Posterior cingulate gyrus (tissue), 11 donors: ENCODE results near the gene NHEJ1.

ENCODE experiments used
- DNase-seq, 10 donors: peaks; one replicate each; pipeline versions ENCODE4 v3.0.0 to v3.0.0-alpha.2; 2020 to 2021; ENCODE audit warnings: mixed read lengths in 3 of 10
- intact Hi-C: fragments of 100-400 bp; cut with DNase I; formaldehyde crosslinking; loops from one replicate; pipeline ENCODE4 v1.15.1; 2023

The NHEJ1 gene

GRCh38 chr2:219104107-219105035 is 56.2 kb downstream of the NHEJ1 start:
- intact Hi-C loops, result no loop called here
- no peak for DNase-seq

GRCh38 chr2:219099329-219099728 is 61.3 kb downstream of the NHEJ1 start:
- intact Hi-C loops, result no loop called here

GRCh38 chr2:219095406-219095935 is 65.1 kb downstream of the NHEJ1 start:
- intact Hi-C loops, result no loop called here
- DNase-seq, result no peak

More at GRCh38 chr2:219099329-219099728, 61.3 kb downstream of the NHEJ1 start:
- no peak for DNase-seq

- intact Hi-C loops, result no loop called here
These were observed 66.4 kb downstream of the NHEJ1 start for GRCh38 chr2:219094171-219094570.

GRCh38 chr2:219090436-219091299 is 69.9 kb downstream of the NHEJ1 start:
- DNase-seq, result no peak
- intact Hi-C loops, result loop anchor here (2.0 kb wide), 1 partner anchor 16 kb away; no protein-coding TSS in a partner anchor

More at GRCh38 chr2:219094171-219094570, 66.4 kb downstream of the NHEJ1 start:
- no peak for DNase-seq

- no peak for DNase-seq
- intact Hi-C loops, result no loop called here
These were observed 71.3 kb downstream of the NHEJ1 start for GRCh38 chr2:219089330-219089729.

GRCh38 chr2:219087848-219088247 is 72.8 kb downstream of the NHEJ1 start:
- DNase-seq, result no peak
- intact Hi-C loops, result no loop called here

GRCh38 chr2:219087361-219087760 is 73.3 kb downstream of the NHEJ1 start:
- intact Hi-C loops, result no loop called here
- no peak for DNase-seq

GRCh38 chr2:219086196-219086595 is 74.4 kb downstream of the NHEJ1 start:
- intact Hi-C loops, result no loop called here
- no peak for DNase-seq

GRCh38 chr2:219084791-219085190 is 75.8 kb downstream of the NHEJ1 start:
- no peak for DNase-seq
- intact Hi-C loops, result no loop called here

- intact Hi-C loops, result no loop called here
- no peak for DNase-seq
These were observed 78.2 kb downstream of the NHEJ1 start for GRCh38 chr2:219082332-219082958.

GRCh38 chr2:219081701-219082331 is 78.8 kb downstream of the NHEJ1 start:
- no peak for DNase-seq
- intact Hi-C loops, result no loop called here

GRCh38 chr2:219081096-219081495 is 79.5 kb downstream of the NHEJ1 start:
- no peak for DNase-seq
- intact Hi-C loops, result no loop called here

- intact Hi-C loops, result no loop called here
- no peak for DNase-seq
These were observed 81.2 kb downstream of the NHEJ1 start for GRCh38 chr2:219079417-219079816.

- intact Hi-C loops, result no loop called here
- no peak for DNase-seq
These were observed 81.7 kb downstream of the NHEJ1 start for GRCh38 chr2:219078951-219079350.

- no peak for DNase-seq
- intact Hi-C loops, result no loop called here
These were observed 82.5 kb downstream of the NHEJ1 start for GRCh38 chr2:219078126-219078525.

GRCh38 chr2:219076253-219076652 is 84.4 kb downstream of the NHEJ1 start:
- no peak for DNase-seq
- intact Hi-C loops, result no loop called here

GRCh38 chr2:219073413-219074129 is 87.0 kb downstream of the NHEJ1 start:
- intact Hi-C loops, result no loop called here
- DNase-seq, result no peak

- no peak for DNase-seq
- intact Hi-C loops, result no loop called here
These were observed 87.8 kb downstream of the NHEJ1 start for GRCh38 chr2:219072741-219073250.
